Measurements from ENCODE around the gene FNTB.

Gene FNTB

DNA sequence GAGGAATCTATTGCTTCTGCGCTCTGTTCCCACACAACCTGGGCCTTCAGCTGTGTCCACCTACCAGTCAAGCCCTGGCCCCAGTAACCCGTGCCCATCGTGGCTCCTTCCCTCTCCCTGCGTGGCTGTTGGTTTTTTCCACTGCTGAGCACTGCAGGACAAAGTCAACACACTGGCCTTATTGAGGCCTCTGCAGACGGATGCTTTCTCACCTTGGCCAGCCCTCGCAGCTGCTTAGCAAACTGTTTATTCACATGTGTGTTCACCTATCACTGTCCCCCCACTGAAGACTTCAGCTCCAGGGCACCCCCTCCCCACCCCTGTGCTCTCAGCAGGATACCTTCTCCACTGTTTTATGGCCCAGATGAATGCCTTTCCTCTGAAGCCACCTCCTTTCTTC, 31.4 kb upstream of the FNTB start:
- Histone ChIP-seq H4K20me1 (ENCODE audit: control insufficient read depth, insufficient read depth, low read depth, low read length) (no peaks in the 10 kb centered on the region), H3K4me2 (ENCODE audit: low read length) (no peak overlapping the region), H3F3A (ENCODE audit: control insufficient read depth, insufficient read depth) (no peaks in the 10 kb centered on the region), H3K27ac (ENCODE audit: low read depth, low read length) (no peak overlapping the region), H3K9me2 (replicated peaks; ENCODE audit: control insufficient read depth, low read length) (no peaks in the 10 kb centered on the region), H3K79me2 (ENCODE audit: control insufficient read depth, low read length) (no peaks in the 10 kb centered on the region), H3K4me1 (ENCODE audit: control insufficient read depth, low read length) (peaks cover 8% of the 10 kb centered on the region), H3K36me3 (ENCODE audit: control insufficient read depth, low read length) (no peaks in the 10 kb centered on the region), H3K27me3 (ENCODE audit: control insufficient read depth, low read length) (no peaks in the 10 kb centered on the region), H3K4me3 (ENCODE audit: low read length) (no peak overlapping the region), H3K9me3 (ENCODE audit: control insufficient read depth, insufficient read depth, low read length) (no peaks in the 10 kb centered on the region)
- no peak for TF ChIP-seq EZH2phosphoT487 (IDR thresholded peaks at IDR 0.05; ENCODE audit: borderline replicate concordance, low read length)

DNA sequence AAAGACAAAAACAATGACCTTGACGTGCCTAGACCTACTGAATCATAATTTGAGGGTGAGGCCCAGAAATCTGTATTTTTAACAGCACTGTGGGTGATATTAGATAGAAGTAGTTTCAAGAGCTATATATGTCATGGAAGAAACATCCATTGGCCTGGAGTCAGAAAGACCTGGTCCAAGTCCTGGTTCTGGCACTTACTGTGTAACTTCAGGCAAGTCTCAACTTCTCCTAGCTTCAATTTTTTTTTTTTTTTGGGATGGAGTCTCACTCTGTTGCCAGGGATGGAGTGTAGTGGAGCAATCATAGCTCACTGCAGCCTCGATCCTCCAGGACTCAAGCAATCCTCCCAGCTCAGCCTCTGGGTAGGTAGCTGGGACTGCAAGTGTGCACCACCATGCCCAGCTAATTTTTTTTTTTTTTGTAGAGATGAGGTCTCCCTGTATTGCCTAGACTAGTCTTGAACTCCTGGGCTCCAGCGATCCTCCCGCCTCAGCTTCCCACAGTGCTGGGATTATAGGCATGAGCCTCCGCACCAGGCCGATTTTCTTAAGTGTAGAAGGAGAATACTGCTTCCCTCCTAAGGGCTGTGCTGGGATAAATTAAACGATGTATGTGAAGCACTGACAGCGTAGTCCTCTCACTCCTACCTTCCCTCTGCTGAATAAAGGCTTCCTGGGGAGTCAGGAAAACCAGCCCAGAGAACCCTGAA, 29.8 kb upstream of the FNTB start:
- no peaks in the 10 kb centered on the region for H4K20me1 ChIP-seq (ENCODE audit: control insufficient read depth, insufficient read depth, low read depth, low read length)
- H3K27me3 ChIP-seq (ENCODE audit: control insufficient read depth, low read length), result no peaks in the 10 kb centered on the region
- H3K9me2 ChIP-seq (replicated peaks; ENCODE audit: control insufficient read depth, low read length), result no peaks in the 10 kb centered on the region
- H3F3A ChIP-seq (ENCODE audit: control insufficient read depth, insufficient read depth), result no peaks in the 10 kb centered on the region
- no peak for TF ChIP-seq EZH2phosphoT487 (IDR thresholded peaks at IDR 0.05; ENCODE audit: borderline replicate concordance, low read length)
- TF ChIP-seq, protein P1, sequence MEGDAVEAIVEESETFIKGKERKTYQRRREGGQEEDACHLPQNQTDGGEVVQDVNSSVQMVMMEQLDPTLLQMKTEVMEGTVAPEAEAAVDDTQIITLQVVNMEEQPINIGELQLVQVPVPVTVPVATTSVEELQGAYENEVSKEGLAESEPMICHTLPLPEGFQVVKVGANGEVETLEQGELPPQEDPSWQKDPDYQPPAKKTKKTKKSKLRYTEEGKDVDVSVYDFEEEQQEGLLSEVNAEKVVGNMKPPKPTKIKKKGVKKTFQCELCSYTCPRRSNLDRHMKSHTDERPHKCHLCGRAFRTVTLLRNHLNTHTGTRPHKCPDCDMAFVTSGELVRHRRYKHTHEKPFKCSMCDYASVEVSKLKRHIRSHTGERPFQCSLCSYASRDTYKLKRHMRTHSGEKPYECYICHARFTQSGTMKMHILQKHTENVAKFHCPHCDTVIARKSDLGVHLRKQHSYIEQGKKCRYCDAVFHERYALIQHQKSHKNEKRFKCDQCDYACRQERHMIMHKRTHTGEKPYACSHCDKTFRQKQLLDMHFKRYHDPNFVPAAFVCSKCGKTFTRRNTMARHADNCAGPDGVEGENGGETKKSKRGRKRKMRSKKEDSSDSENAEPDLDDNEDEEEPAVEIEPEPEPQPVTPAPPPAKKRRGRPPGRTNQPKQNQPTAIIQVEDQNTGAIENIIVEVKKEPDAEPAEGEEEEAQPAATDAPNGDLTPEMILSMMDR (IDR thresholded peaks at IDR 0.05; ENCODE audit: low read depth, low read length, poor library complexity, severe bottlenecking), result no peak
- H3K27ac ChIP-seq (ENCODE audit: low read depth, low read length), result no peak overlapping the region
- no peaks in the 10 kb centered on the region for H3K36me3 ChIP-seq (ENCODE audit: control insufficient read depth, low read length)
- H3K4me1 ChIP-seq (ENCODE audit: control insufficient read depth, low read length), result peaks cover 8% of the 10 kb centered on the region
- H3K9me3 ChIP-seq (ENCODE audit: control insufficient read depth, insufficient read depth, low read length), result no peaks in the 10 kb centered on the region
- H3K4me2 ChIP-seq (ENCODE audit: low read length), result no peak overlapping the region
- no peaks in the 10 kb centered on the region for H3K79me2 ChIP-seq (ENCODE audit: control insufficient read depth, low read length)
- no peak overlapping the region for H3K4me3 ChIP-seq (ENCODE audit: low read length)

DNA sequence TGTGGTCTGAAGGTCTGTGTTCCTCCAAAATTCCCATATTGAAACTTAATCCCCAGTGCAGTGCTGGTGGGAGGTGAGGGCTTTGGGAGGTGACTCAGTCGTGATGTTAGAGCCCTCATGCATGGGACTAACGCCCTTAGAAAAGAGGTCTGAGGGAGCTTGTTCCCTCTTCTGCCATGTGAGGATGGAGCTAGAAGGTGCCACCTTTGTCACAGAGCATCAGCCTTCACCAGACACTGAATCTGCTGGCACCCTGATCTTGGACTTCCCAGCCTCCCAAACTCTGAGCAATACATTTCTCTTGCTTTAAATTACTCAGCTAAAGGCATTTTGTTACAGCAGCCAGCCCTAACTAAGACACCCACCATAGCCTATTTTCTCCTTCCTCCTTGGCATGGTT, 28.5 kb upstream of the FNTB start:
- Histone ChIP-seq H3K79me2 (ENCODE audit: control insufficient read depth, low read length) (no peaks in the 10 kb centered on the region), H3K9me3 (ENCODE audit: control insufficient read depth, insufficient read depth, low read length) (no peaks in the 10 kb centered on the region), H3K27ac (ENCODE audit: low read depth, low read length) (no peak overlapping the region), H3K4me2 (ENCODE audit: low read length) (no peak overlapping the region), H3K27me3 (ENCODE audit: control insufficient read depth, low read length) (no peaks in the 10 kb centered on the region), H3K36me3 (ENCODE audit: control insufficient read depth, low read length) (no peaks in the 10 kb centered on the region), H3K4me3 (ENCODE audit: low read length) (no peak overlapping the region), H3K9me2 (replicated peaks; ENCODE audit: control insufficient read depth, low read length) (no peaks in the 10 kb centered on the region), H3F3A (ENCODE audit: control insufficient read depth, insufficient read depth) (no peaks in the 10 kb centered on the region), H3K4me1 (ENCODE audit: control insufficient read depth, low read length) (no peaks in the 10 kb centered on the region), H4K20me1 (ENCODE audit: control insufficient read depth, insufficient read depth, low read depth, low read length) (no peaks in the 10 kb centered on the region)
- no peak for TF ChIP-seq EZH2phosphoT487 (IDR thresholded peaks at IDR 0.05; ENCODE audit: borderline replicate concordance, low read length)
- TF ChIP-seq, protein P1 (IDR thresholded peaks at IDR 0.05; ENCODE audit: low read depth, low read length, poor library complexity, severe bottlenecking), result no peak

DNA sequence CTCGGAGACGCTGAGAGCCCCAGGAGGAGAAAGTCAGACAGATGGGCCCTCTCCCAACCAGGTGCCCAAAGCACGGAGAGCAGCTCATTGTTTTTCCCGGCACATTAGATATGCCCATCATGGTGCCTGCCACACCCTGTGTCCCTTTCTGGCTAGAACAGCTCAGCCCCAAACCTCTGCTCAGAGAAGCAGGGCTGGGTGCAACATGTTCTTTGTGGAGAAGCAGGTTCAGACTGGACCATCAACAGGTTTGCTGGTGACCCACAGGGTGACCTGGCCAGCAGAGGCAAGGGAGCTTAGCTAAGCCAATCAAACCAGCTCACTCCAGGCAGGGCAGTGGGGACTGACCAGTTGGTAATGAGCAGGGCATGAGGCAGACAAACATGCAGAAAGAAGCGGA, 28.0 kb upstream of the FNTB start:
- TF ChIP-seq EZH2phosphoT487 (IDR thresholded peaks at IDR 0.05; ENCODE audit: borderline replicate concordance, low read length), result no peak
- TF ChIP-seq, protein P1 (IDR thresholded peaks at IDR 0.05; ENCODE audit: low read depth, low read length, poor library complexity, severe bottlenecking), result no peak
- no peaks in the 10 kb centered on the region for H3K9me2 ChIP-seq (replicated peaks; ENCODE audit: control insufficient read depth, low read length)
- H3K9me3 ChIP-seq (ENCODE audit: control insufficient read depth, insufficient read depth, low read length), result no peaks in the 10 kb centered on the region
- no peaks in the 10 kb centered on the region for H3K79me2 ChIP-seq (ENCODE audit: control insufficient read depth, low read length)
- no peak overlapping the region for H3K27ac ChIP-seq (ENCODE audit: low read depth, low read length)
- no peaks in the 10 kb centered on the region for H3K36me3 ChIP-seq (ENCODE audit: control insufficient read depth, low read length)
- no peaks in the 10 kb centered on the region for H3K4me1 ChIP-seq (ENCODE audit: control insufficient read depth, low read length)
- no peak overlapping the region for H3K4me2 ChIP-seq (ENCODE audit: low read length)
- H3K4me3 ChIP-seq (ENCODE audit: low read length), result no peak overlapping the region
- no peaks in the 10 kb centered on the region for H3F3A ChIP-seq (ENCODE audit: control insufficient read depth, insufficient read depth)
- H4K20me1 ChIP-seq (ENCODE audit: control insufficient read depth, insufficient read depth, low read depth, low read length), result no peaks in the 10 kb centered on the region
- H3K27me3 ChIP-seq (ENCODE audit: control insufficient read depth, low read length), result no peaks in the 10 kb centered on the region
